Stomach (tissue), 4 donors: ENCODE results near the gene OAF.

Experiments used
- CTCF ChIP-seq, 7 experiments: fragments of 450-650 bp in 4 of 7; fragments of 200-600 bp in 3 of 7; sonication (generic) in 3 of 7; IDR thresholded peaks; one replicate each; pipeline ENCODE4 v1.5.1; 2016 to 2019; ENCODE audit warnings: antibody characterized with exemption in 7 of 7, control low read depth in 2 of 7, mild to moderate bottlenecking in 1 of 7
- EP300 ChIP-seq: sonication (generic); formaldehyde crosslinking; IDR thresholded peaks from one replicate; pipeline ENCODE4 v1.6.1; 2017; ENCODE audit warnings: antibody characterized with exemption
- POLR2A ChIP-seq, 4 donors: fragments of 450-650 bp; IDR thresholded peaks; one replicate each; pipeline ENCODE4 v1.6.1; 2016; ENCODE audit warnings: antibody characterized with exemption in 4 of 4, control low read depth in 2 of 4, mild to moderate bottlenecking in 1 of 4, moderate library complexity in 1 of 4
- POLR2AphosphoS5 ChIP-seq, 3 donors: sonication (generic); formaldehyde crosslinking; IDR thresholded peaks; one replicate each; pipeline ENCODE4 v1.6.1; 2016; ENCODE audit warnings: antibody characterized with exemption in 3 of 3

- TF ChIP-seq POLR2A (IDR thresholded peaks at IDR 0.05) (no peak), CTCF (IDR thresholded peaks at IDR 0.05) (no peak), EP300 (no peak), POLR2AphosphoS5 (IDR thresholded peaks at IDR 0.05) (no peak)
These were observed 27.1 kb upstream of the OAF start for GRCh38 chr11:120183701-120184141.
